ENCODE measurements around the gene PDZD2. TPM values are rescaled to one million over a fixed set of nuclear protein-coding genes. Genes with fewer than 3 reads are reported as not detected.
A peak's percentile ranks its signal among the peaks of the same experiment; 100 is the strongest.

Gene PDZD2
- total RNA-seq, 1 experiment from 2014 or later, result 23.0 TPM

GRCh38 chr5:31664566-31664965, 25.6 kb downstream of the PDZD2 start:
- TF ChIP-seq CTCF (IDR thresholded peaks at IDR 0.05; ENCODE audit: unreplicated experiment), result no peak
- intact Hi-C loops (cut with micrococcal nuclease), result loop anchor here (10.0 kb wide), 1 partner anchor 140 kb away; no protein-coding TSS in a partner anchor
- ChIA-PET POLR2A (no interaction called here), CTCF (interaction anchor here (0.5 to 0.7 kb wide), 5 partner anchors 14 to 562 kb away, joined by 3 read pairs; no protein-coding TSS in a partner anchor)
- no peak overlapping the region for H3K4me3 Mint-ChIP-seq (ENCODE audit: unreplicated experiment)
- no TSS peak for BruUV-seq (replicated peaks)
- H3K27me3 Mint-ChIP-seq (ENCODE audit: insufficient read depth, unreplicated experiment), result peaks cover 25% of the 10 kb centered on the region
- DNase-seq (ENCODE audit: unreplicated experiment), result peak; percentile 59
- H3K36me3 Mint-ChIP-seq (ENCODE audit: insufficient read depth, unreplicated experiment), result no peaks in the 10 kb centered on the region
- H3K27ac Mint-ChIP-seq (ENCODE audit: low read depth, unreplicated experiment), result no peak overlapping the region
- no peaks in the 10 kb centered on the region for H3K9me3 Mint-ChIP-seq (ENCODE audit: unreplicated experiment)
- H3K4me1 Mint-ChIP-seq (ENCODE audit: insufficient read depth, unreplicated experiment), result no peaks in the 10 kb centered on the region

- intact Hi-C loops (cut with micrococcal nuclease), result no loop called here
- ChIA-PET POLR2A (no interaction called here), CTCF (interaction anchor here (0.6 to 0.9 kb wide), 2 partner anchors 12 to 138 kb away, joined by 3 read pairs; no protein-coding TSS in a partner anchor)
- Mint-ChIP-seq H3K4me1 (ENCODE audit: insufficient read depth, unreplicated experiment) (no peaks in the 10 kb centered on the region), H3K27me3 (ENCODE audit: insufficient read depth, unreplicated experiment) (peaks cover 13% of the 10 kb centered on the region), H3K4me3 (ENCODE audit: unreplicated experiment) (no peak overlapping the region), H3K27ac (ENCODE audit: low read depth, unreplicated experiment) (no peak overlapping the region), H3K36me3 (ENCODE audit: insufficient read depth, unreplicated experiment) (no peaks in the 10 kb centered on the region), H3K9me3 (ENCODE audit: unreplicated experiment) (no peaks in the 10 kb centered on the region)
- BruUV-seq (replicated peaks), result no TSS peak
- no peak for DNase-seq (ENCODE audit: unreplicated experiment)
- TF ChIP-seq CTCF (IDR thresholded peaks at IDR 0.05; ENCODE audit: unreplicated experiment), result no peak
Observed at GRCh38 chr5:31671339-31671741, 32.4 kb downstream of the PDZD2 start.

- no peak for TF ChIP-seq CTCF (IDR thresholded peaks at IDR 0.05; ENCODE audit: unreplicated experiment)
- ChIA-PET CTCF (interaction anchor here (0.6 kb wide), 1 partner anchor 318 kb away, joined by 3 read pairs; no protein-coding TSS in a partner anchor), POLR2A (no interaction called here)
- intact Hi-C loops (cut with micrococcal nuclease), result no loop called here
- no TSS peak for BruUV-seq (replicated peaks)
- H3K4me1 Mint-ChIP-seq (ENCODE audit: insufficient read depth, unreplicated experiment), result no peaks in the 10 kb centered on the region
- no peaks in the 10 kb centered on the region for H3K9me3 Mint-ChIP-seq (ENCODE audit: unreplicated experiment)
- H3K27ac Mint-ChIP-seq (ENCODE audit: low read depth, unreplicated experiment), result no peak overlapping the region
- no peak for DNase-seq (ENCODE audit: unreplicated experiment)
- H3K27me3 Mint-ChIP-seq (ENCODE audit: insufficient read depth, unreplicated experiment), result peaks cover 13% of the 10 kb centered on the region
- H3K36me3 Mint-ChIP-seq (ENCODE audit: insufficient read depth, unreplicated experiment), result no peaks in the 10 kb centered on the region
- H3K4me3 Mint-ChIP-seq (ENCODE audit: unreplicated experiment), result no peak overlapping the region
Observed at GRCh38 chr5:31674371-31674951, 35.5 kb downstream of the PDZD2 start.

- BruUV-seq (replicated peaks), result no TSS peak
- H3K4me1 Mint-ChIP-seq (ENCODE audit: insufficient read depth, unreplicated experiment), result no peaks in the 10 kb centered on the region
- ChIA-PET POLR2A (no interaction called here), CTCF (interaction anchor here (0.5 to 0.6 kb wide), 2 partner anchors 166 to 282 kb away, joined by 3 to 5 read pairs; no protein-coding TSS in a partner anchor)
- H3K36me3 Mint-ChIP-seq (ENCODE audit: insufficient read depth, unreplicated experiment), result no peaks in the 10 kb centered on the region
- no peaks in the 10 kb centered on the region for H3K9me3 Mint-ChIP-seq (ENCODE audit: unreplicated experiment)
- intact Hi-C loops (cut with micrococcal nuclease), result no loop called here
- H3K27me3 Mint-ChIP-seq (ENCODE audit: insufficient read depth, unreplicated experiment), result peaks cover 13% of the 10 kb centered on the region
- TF ChIP-seq CTCF (IDR thresholded peaks at IDR 0.05; ENCODE audit: unreplicated experiment), result no peak
- no peak overlapping the region for H3K4me3 Mint-ChIP-seq (ENCODE audit: unreplicated experiment)
- DNase-seq (ENCODE audit: unreplicated experiment), result no peak
- H3K27ac Mint-ChIP-seq (ENCODE audit: low read depth, unreplicated experiment), result no peak overlapping the region
Observed at GRCh38 chr5:31675472-31675871, 36.5 kb downstream of the PDZD2 start.
